ENCODE measurements around the gene SLC12A2.

SLC12A2 gene

DNA sequence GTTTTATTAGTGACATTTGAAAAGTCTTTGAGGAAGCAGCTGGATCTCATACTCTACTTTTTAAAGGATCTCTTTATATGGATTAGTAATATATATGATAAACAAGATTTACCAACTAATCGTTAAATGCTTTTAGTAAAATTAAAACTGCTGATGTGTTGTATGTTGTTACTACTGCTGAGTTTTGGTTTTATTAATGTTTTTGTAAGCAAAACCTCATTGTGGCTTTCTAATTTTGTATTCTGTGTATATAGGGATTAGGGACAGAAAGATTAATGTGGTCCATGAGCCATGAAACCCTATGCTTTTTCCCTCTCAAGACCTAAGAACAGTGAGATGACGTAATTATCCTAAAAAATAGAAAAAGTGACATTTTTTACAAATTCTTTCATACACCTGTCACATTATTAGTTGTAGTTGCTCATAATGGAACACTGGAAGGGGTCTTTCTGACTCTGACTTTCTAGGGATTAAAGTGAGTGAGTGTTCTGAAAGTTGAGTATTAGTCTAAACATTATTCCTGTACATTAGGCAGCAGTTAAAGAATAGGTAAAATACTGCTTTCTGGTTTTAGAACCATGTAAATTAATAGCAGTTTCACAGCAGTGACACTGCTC, 85.9 kb downstream of the SLC12A2 start:
- Mint-ChIP-seq H3K9me3 (no peaks in the 10 kb centered on the region), H3K27ac (no peak overlapping the region), H3K4me1 (ENCODE audit: low read depth) (no peaks in the 10 kb centered on the region), H3K36me3 (ENCODE audit: low read depth) (peaks cover 7% of the 10 kb centered on the region), H3K27me3 (ENCODE audit: low read depth) (no peaks in the 10 kb centered on the region), H3K4me3 (no peak overlapping the region)

GRCh38 chr5:128172102-128172501, 88.5 kb downstream of the SLC12A2 start:
- Mint-ChIP-seq H3K4me1 (ENCODE audit: low read depth) (no peaks in the 10 kb centered on the region), H3K9me3 (no peaks in the 10 kb centered on the region), H3K27ac (no peak overlapping the region), H3K36me3 (ENCODE audit: low read depth) (peaks cover 3% of the 10 kb centered on the region), H3K27me3 (ENCODE audit: low read depth) (no peaks in the 10 kb centered on the region), H3K4me3 (no peak overlapping the region)

DNA sequence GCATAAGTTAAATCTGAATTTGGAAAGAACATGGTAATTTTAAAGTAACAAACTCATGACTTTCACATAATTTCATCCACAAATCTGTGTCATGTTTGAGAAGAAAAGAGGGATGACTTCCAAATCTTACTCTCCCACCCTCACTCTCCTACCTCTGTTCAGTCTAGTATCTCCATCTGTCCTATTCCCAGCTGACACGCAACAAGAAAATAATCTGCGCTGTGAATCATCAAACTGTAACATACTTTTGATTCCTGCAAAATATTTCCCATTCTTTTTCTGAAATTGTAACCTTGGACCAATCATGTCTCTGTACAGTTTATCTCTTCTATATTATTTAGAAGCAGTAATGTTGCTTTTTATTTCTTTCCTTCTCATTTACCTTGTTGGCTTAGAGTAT, 91.4 kb downstream of the SLC12A2 start:
- Mint-ChIP-seq H3K27me3 (ENCODE audit: low read depth) (no peaks in the 10 kb centered on the region), H3K9me3 (no peaks in the 10 kb centered on the region), H3K4me3 (no peak overlapping the region), H3K4me1 (ENCODE audit: low read depth) (no peaks in the 10 kb centered on the region), H3K27ac (no peak overlapping the region), H3K36me3 (ENCODE audit: low read depth) (peaks cover 10% of the 10 kb centered on the region)

DNA sequence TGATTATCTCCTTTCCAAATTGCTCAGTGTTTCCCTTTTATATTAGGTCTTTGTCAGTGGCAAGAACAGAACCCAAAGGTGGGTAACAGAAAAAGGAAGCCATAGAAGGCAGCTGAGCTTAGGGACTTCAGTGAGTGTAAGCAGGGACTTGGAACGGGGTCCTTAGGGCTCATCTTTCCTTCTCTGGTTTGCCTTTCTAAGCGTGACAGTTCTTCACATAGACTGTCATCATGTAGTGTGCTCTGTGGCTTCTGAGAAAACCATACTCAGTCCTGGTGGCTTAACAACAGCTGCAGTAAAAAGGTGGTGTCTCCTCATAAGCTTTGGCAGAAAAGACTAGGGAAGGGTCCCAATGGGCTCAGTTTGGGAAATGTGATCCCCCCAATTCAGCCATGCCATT, 108.8 kb downstream of the SLC12A2 start:
- no peak overlapping the region for H3K4me3 Mint-ChIP-seq
- peaks cover 13% of the 10 kb centered on the region for H3K4me1 Mint-ChIP-seq (ENCODE audit: low read depth)
- no peaks in the 10 kb centered on the region for H3K27me3 Mint-ChIP-seq (ENCODE audit: low read depth)
- no peak overlapping the region for H3K27ac Mint-ChIP-seq
- H3K9me3 Mint-ChIP-seq = no peaks in the 10 kb centered on the region
- H3K36me3 Mint-ChIP-seq (ENCODE audit: low read depth) = peaks cover 2% of the 10 kb centered on the region

- H3K9me3 Mint-ChIP-seq = no peaks in the 10 kb centered on the region
- H3K4me1 Mint-ChIP-seq (ENCODE audit: low read depth) = peaks cover 17% of the 10 kb centered on the region
- no peak overlapping the region for H3K4me3 Mint-ChIP-seq
- H3K27ac Mint-ChIP-seq = no peak overlapping the region
- no peaks in the 10 kb centered on the region for H3K27me3 Mint-ChIP-seq (ENCODE audit: low read depth)
- peaks cover 2% of the 10 kb centered on the region for H3K36me3 Mint-ChIP-seq (ENCODE audit: low read depth)
Observed at GRCh38 chr5:128193665-128194390, 110.3 kb downstream of the SLC12A2 start.

- H3K9me3 Mint-ChIP-seq = no peaks in the 10 kb centered on the region
- H3K27ac Mint-ChIP-seq = no peak overlapping the region
- peaks cover 4% of the 10 kb centered on the region for H3K36me3 Mint-ChIP-seq (ENCODE audit: low read depth)
- no peak overlapping the region for H3K4me3 Mint-ChIP-seq
- peaks cover 17% of the 10 kb centered on the region for H3K4me1 Mint-ChIP-seq (ENCODE audit: low read depth)
- H3K27me3 Mint-ChIP-seq (ENCODE audit: low read depth) = no peaks in the 10 kb centered on the region
Observed at GRCh38 chr5:128195316-128195715, 111.8 kb downstream of the SLC12A2 start.

- peaks cover 17% of the 10 kb centered on the region for H3K4me1 Mint-ChIP-seq (ENCODE audit: low read depth)
- H3K9me3 Mint-ChIP-seq = no peaks in the 10 kb centered on the region
Observed at GRCh38 chr5:128196080-128196479, 112.5 kb downstream of the SLC12A2 start.

GRCh38 chr5:128196791-128197190, 113.2 kb downstream of the SLC12A2 start:
- no peak overlapping the region for H3K4me3 Mint-ChIP-seq
- no peak overlapping the region for H3K27ac Mint-ChIP-seq
- H3K36me3 Mint-ChIP-seq (ENCODE audit: low read depth) = peaks cover 4% of the 10 kb centered on the region
- peaks cover 19% of the 10 kb centered on the region for H3K4me1 Mint-ChIP-seq (ENCODE audit: low read depth)
- H3K27me3 Mint-ChIP-seq (ENCODE audit: low read depth) = peaks cover 4% of the 10 kb centered on the region
- no peaks in the 10 kb centered on the region for H3K9me3 Mint-ChIP-seq

More at GRCh38 chr5:128196080-128196479, 112.5 kb downstream of the SLC12A2 start:
- H3K4me3 Mint-ChIP-seq = no peak overlapping the region
- peaks cover 4% of the 10 kb centered on the region for H3K27me3 Mint-ChIP-seq (ENCODE audit: low read depth)
- H3K36me3 Mint-ChIP-seq (ENCODE audit: low read depth) = peaks cover 4% of the 10 kb centered on the region
- no peak overlapping the region for H3K27ac Mint-ChIP-seq

- Mint-ChIP-seq H3K4me1 (ENCODE audit: low read depth) (peaks cover 19% of the 10 kb centered on the region), H3K27ac (no peak overlapping the region), H3K4me3 (no peak overlapping the region), H3K36me3 (ENCODE audit: low read depth) (peaks cover 4% of the 10 kb centered on the region), H3K9me3 (no peaks in the 10 kb centered on the region), H3K27me3 (ENCODE audit: low read depth) (peaks cover 4% of the 10 kb centered on the region)
Observed at GRCh38 chr5:128197896-128198522, 114.4 kb downstream of the SLC12A2 start.

DNA sequence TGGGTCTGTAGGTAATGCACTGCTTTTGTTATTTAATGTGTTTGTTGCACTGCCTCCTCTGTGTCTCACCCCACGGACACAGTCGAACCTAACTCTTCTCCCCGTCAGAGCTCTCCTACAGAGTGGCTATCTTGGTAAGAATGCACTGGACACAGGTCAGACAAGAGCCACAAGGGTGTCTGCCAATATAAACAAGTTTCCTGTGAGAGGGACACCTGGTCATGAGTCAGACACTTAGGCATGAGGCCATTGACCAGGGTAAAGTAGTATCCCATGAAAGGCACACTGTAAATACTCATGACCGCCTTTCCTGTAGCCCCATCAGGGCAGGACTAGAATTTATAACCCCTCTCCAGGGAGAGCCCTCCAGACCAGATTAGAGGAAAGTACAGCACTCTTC, 115.5 kb downstream of the SLC12A2 start:
- no peak overlapping the region for H3K27ac Mint-ChIP-seq
- H3K4me3 Mint-ChIP-seq = no peak overlapping the region
- peaks cover 4% of the 10 kb centered on the region for H3K27me3 Mint-ChIP-seq (ENCODE audit: low read depth)
- H3K4me1 Mint-ChIP-seq (ENCODE audit: low read depth) = peaks cover 12% of the 10 kb centered on the region
- H3K36me3 Mint-ChIP-seq (ENCODE audit: low read depth) = peaks cover 2% of the 10 kb centered on the region
- H3K9me3 Mint-ChIP-seq = no peaks in the 10 kb centered on the region

DNA sequence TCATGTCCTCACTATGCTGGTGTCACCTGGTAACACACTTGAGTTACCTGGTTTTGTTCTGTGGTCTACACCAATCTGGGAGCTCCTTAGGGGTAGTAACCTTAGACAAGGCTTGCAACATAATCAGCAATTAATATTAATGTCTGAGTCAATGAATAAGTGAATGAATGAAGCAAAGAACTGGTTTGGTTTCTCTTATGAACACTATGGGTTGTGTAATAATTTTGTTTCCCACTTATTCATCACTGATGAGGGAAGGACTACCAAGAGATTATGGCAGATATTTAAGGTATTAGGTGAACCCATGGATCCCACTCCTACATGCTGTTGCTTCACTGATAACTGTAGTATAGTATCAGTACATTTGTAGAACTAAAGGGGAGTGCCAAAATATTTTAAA, 116.0 kb downstream of the SLC12A2 start:
- no peak overlapping the region for H3K27ac Mint-ChIP-seq
- peaks cover 11% of the 10 kb centered on the region for H3K4me1 Mint-ChIP-seq (ENCODE audit: low read depth)
- peaks cover 4% of the 10 kb centered on the region for H3K27me3 Mint-ChIP-seq (ENCODE audit: low read depth)

DNA sequence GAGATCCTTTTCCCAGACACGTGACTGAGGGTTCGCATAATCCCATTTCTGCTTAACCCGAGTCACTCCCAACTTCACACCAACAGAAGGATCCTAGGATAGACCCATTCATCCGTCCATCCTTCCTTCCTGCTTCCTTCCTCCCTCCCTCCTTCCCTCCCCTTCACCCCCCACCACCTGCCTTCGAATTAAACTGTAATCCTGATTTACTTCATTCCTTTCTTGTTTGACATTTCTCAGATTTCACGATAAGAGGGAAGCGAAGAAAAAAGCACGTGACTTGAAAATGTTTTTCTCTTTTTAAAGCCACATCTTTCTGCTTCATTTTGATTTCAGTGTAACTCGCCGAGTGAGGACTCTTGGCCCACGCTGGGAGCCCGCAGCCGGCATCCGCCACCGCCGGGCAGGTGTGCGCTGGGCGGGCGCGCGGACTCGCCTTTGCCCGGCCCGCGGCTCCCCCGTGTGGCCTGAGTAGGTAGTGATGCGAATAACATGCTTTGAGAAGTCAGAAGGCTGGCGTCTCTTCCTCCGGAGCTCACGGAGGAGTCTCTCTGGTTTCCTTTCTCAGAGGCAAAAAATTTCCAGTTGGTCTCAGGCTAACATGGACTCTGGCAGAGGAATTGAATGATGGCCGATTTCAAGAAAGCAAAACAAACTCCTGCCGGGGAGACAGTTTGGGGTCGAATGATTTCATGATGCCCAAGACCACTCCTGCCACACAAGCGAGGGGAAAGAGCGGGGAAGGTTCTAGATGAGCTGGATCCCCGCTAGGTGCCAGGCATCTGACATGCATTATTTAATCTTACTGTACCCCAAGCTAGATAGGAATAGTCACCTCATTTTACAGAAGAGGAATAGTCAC, 117.7 kb downstream of the SLC12A2 start:
- no peak overlapping the region for H3K4me3 Mint-ChIP-seq
- H3K27me3 Mint-ChIP-seq (ENCODE audit: low read depth) = peaks cover 4% of the 10 kb centered on the region
- H3K36me3 Mint-ChIP-seq (ENCODE audit: low read depth) = peaks cover 2% of the 10 kb centered on the region
- H3K27ac Mint-ChIP-seq = no peak overlapping the region
- H3K9me3 Mint-ChIP-seq = no peaks in the 10 kb centered on the region
- peaks cover 11% of the 10 kb centered on the region for H3K4me1 Mint-ChIP-seq (ENCODE audit: low read depth)

More for the DNA sequence above, 116.0 kb downstream of the SLC12A2 start:
- H3K9me3 Mint-ChIP-seq = no peaks in the 10 kb centered on the region
- H3K36me3 Mint-ChIP-seq (ENCODE audit: low read depth) = peaks cover 2% of the 10 kb centered on the region
- H3K4me3 Mint-ChIP-seq = no peak overlapping the region

GRCh38 chr5:128202320-128202719, 118.8 kb downstream of the SLC12A2 start:
- peaks cover 4% of the 10 kb centered on the region for H3K27me3 Mint-ChIP-seq (ENCODE audit: low read depth)
- no peak overlapping the region for H3K27ac Mint-ChIP-seq
- H3K9me3 Mint-ChIP-seq = no peaks in the 10 kb centered on the region
- H3K36me3 Mint-ChIP-seq (ENCODE audit: low read depth) = peaks cover 2% of the 10 kb centered on the region
- H3K4me3 Mint-ChIP-seq = no peak overlapping the region
- peaks cover 6% of the 10 kb centered on the region for H3K4me1 Mint-ChIP-seq (ENCODE audit: low read depth)

- H3K27ac Mint-ChIP-seq = no peak overlapping the region
- no peaks in the 10 kb centered on the region for H3K36me3 Mint-ChIP-seq (ENCODE audit: low read depth)
- peaks cover 2% of the 10 kb centered on the region for H3K27me3 Mint-ChIP-seq (ENCODE audit: low read depth)
- peaks cover 2% of the 10 kb centered on the region for H3K4me1 Mint-ChIP-seq (ENCODE audit: low read depth)
- no peaks in the 10 kb centered on the region for H3K9me3 Mint-ChIP-seq
- no peak overlapping the region for H3K4me3 Mint-ChIP-seq
Observed at GRCh38 chr5:128208436-128208835, 124.9 kb downstream of the SLC12A2 start.

Data from T-helper 1 cell treated with Interleukin-12 subunit alpha and Interleukin-12 subunit beta and Interleukin-4 antibody, amounts not matched to agents 30 μg/mL and 1 μg/mL, for 36 hours (primary cell).